ENCODE data around the gene MAGI1. TPM values are rescaled to one million over a fixed set of nuclear protein-coding genes. Genes with fewer than 3 reads are reported as not detected.

Gene MAGI1
- total RNA-seq, 1 experiment from 2014 or later = 38.6 TPM

GRCh38 chr3:65689436-65689835, 349.3 kb downstream of the MAGI1 start:
- BruUV-seq (replicated peaks) = no TSS peak
- RAD21 ChIA-PET (ENCODE audit: low non-redundant PET in 1 of 2, low total read pairs in 2 of 2, uncharacterized antibody in 2 of 2, unreplicated experiment in 2 of 2) = no interaction called here
- CTCF ChIA-PET = no interaction called here

More at GRCh38 chr3:65689436-65689835, 349.3 kb downstream of the MAGI1 start:
- no peak overlapping the region for H2AFZ ChIP-seq (ENCODE audit: low read depth, low read length, poor library complexity, severe bottlenecking)
- no peaks in the 10 kb centered on the region for H3K9me2 ChIP-seq (ENCODE audit: insufficient read depth)
- DNase-seq (ENCODE audit: low read depth, low spot score) (no peak), ATAC-seq (no peak)
- H3K4me1 ChIP-seq (ENCODE audit: control insufficient read depth in 1 of 2, insufficient read depth in 2 of 2, low read length in 2 of 2) = no peaks in the 10 kb centered on the region
- intact Hi-C loops (cut with micrococcal nuclease) = no loop called here
- H3K27me3 ChIP-seq (ENCODE audit: insufficient read depth, low read length) = no peaks in the 10 kb centered on the region
- no peaks in the 10 kb centered on the region for H4K20me1 ChIP-seq (ENCODE audit: insufficient read depth)
- POLR2A ChIA-PET = no interaction called here
- no peak overlapping the region for H3K4me2 ChIP-seq (ENCODE audit: low read length)
- no peak overlapping the region for H3K4me3 ChIP-seq (replicated peaks in 1 of 2; ENCODE audit: low read depth in 1 of 2, low read length in 2 of 2)
- no peaks in the 10 kb centered on the region for H3K9me3 ChIP-seq (ENCODE audit: control insufficient read depth in 1 of 2, insufficient read depth in 1 of 2, low read depth in 1 of 2, low read length in 2 of 2)
- no peak overlapping the region for H3K27ac ChIP-seq (ENCODE audit: low read depth, low read length)
- no peak overlapping the region for H3K9ac ChIP-seq (ENCODE audit: low read length)
- H3K79me2 ChIP-seq (ENCODE audit: insufficient read depth, low read length) = no peaks in the 10 kb centered on the region
- H3K36me3 ChIP-seq (ENCODE audit: control insufficient read depth in 1 of 2, insufficient read depth in 2 of 2, low read length in 2 of 2) = no peaks in the 10 kb centered on the region
- peak in 2 of 3 experiments; percentile 7 to 16; a peak in 1 of 6 replicates for TF ChIP-seq CTCF (IDR thresholded peaks at IDR 0.05 in 2 of 3, conservative IDR thresholded peaks at IDR 0.05 in 1 of 3; ENCODE audit: borderline replicate concordance in 1 of 3, insufficient read depth in 1 of 3, low read depth in 2 of 3, low read length in 2 of 3)
- no peak for TF ChIP-seq RAD21 (IDR thresholded peaks at IDR 0.05; ENCODE audit: low read depth)
- TF ChIP-seq YY1 (IDR thresholded peaks at IDR 0.05; ENCODE audit: extremely low read depth, insufficient replicate concordance, low read depth, low read length) = no peak
- TF ChIP-seq ELF1 (IDR thresholded peaks at IDR 0.05; ENCODE audit: borderline replicate concordance, low read depth) = no peak
- no peak for TF ChIP-seq ZBTB33 (IDR thresholded peaks at IDR 0.05; ENCODE audit: extremely low read depth, insufficient replicate concordance, low read length)
- no peak for TF ChIP-seq POLR2AphosphoS5 (IDR thresholded peaks at IDR 0.05; ENCODE audit: low read depth, low read length)
- no peak for TF ChIP-seq JUND (IDR thresholded peaks at IDR 0.05)
